HG02678 (cell line): ENCODE results near the gene GPATCH8.
"Not testable (repeated sequence)": the region's sequence is repeated elsewhere in the genome, so short reads cannot be mapped to it uniquely, and the experiment has no call there.

Experiments used
- ATAC-seq: cut with Tn5 transposase; IDR thresholded peaks from one replicate; pipeline ENCODE4 v1.9.1; 2021; ENCODE audit warnings: mild to moderate bottlenecking, moderate library complexity; ENCODE audit not compliant: unreplicated experiment

GPATCH8 gene

GRCh38 chr17:44527954-44528353 lies 24.7 kb upstream of the GPATCH8 start:
- ATAC-seq, result no peak

- ATAC-seq, result no peak
These were observed 23.9 kb upstream of the GPATCH8 start for GRCh38 chr17:44527102-44527501.

GRCh38 chr17:44523672-44523972 lies 20.4 kb upstream of the GPATCH8 start:
- ATAC-seq, result no peak

GRCh38 chr17:44522883-44523671 lies 19.9 kb upstream of the GPATCH8 start:
- ATAC-seq, result no peak

- no peak for ATAC-seq
These were observed 14.8 kb upstream of the GPATCH8 start for GRCh38 chr17:44518032-44518431.

- ATAC-seq, result not testable (repeated sequence)
These were observed 8.3 kb upstream of the GPATCH8 start for GRCh38 chr17:44511241-44512134.

- not testable (repeated sequence) for ATAC-seq
These were observed 3.9 kb upstream of the GPATCH8 start for GRCh38 chr17:44506939-44507604.

GRCh38 chr17:44502598-44503146 lies 534 bp downstream of the GPATCH8 start:
- peak; percentile 25 for ATAC-seq

GRCh38 chr17:44501866-44502375 lies 1.3 kb downstream of the GPATCH8 start:
- ATAC-seq, result no peak

- no peak for ATAC-seq
These were observed 3.5 kb downstream of the GPATCH8 start for GRCh38 chr17:44499722-44500121.

- ATAC-seq, result no peak
These were observed 6.4 kb downstream of the GPATCH8 start for GRCh38 chr17:44496815-44497214.

GRCh38 chr17:44493339-44493738 lies 9.9 kb downstream of the GPATCH8 start:
- ATAC-seq, result no peak

- ATAC-seq, result no peak
These were observed 10.4 kb downstream of the GPATCH8 start for GRCh38 chr17:44492706-44493272.

- no peak for ATAC-seq
These were observed 13.6 kb downstream of the GPATCH8 start for GRCh38 chr17:44489581-44489980.

GRCh38 chr17:44487170-44487569 lies 16.0 kb downstream of the GPATCH8 start:
- ATAC-seq, result no peak

GRCh38 chr17:44473367-44473766 lies 29.8 kb downstream of the GPATCH8 start:
- no peak for ATAC-seq

GRCh38 chr17:44469676-44470075 lies 33.5 kb downstream of the GPATCH8 start:
- no peak for ATAC-seq

- ATAC-seq, result no peak
These were observed 36.1 kb downstream of the GPATCH8 start for GRCh38 chr17:44467108-44467507.

- no peak for ATAC-seq
These were observed 36.9 kb downstream of the GPATCH8 start for GRCh38 chr17:44466339-44466738.

GRCh38 chr17:44465897-44466296 lies 37.3 kb downstream of the GPATCH8 start:
- no peak for ATAC-seq

GRCh38 chr17:44465276-44465675 lies 37.9 kb downstream of the GPATCH8 start:
- ATAC-seq, result no peak
